HepG2 (cell line): ENCODE data around the gene FLYWCH1. TPM values are rescaled to one million over a fixed set of nuclear protein-coding genes. Genes with fewer than 3 reads are reported as not detected.

Experiments
- BCL6 ChIP-seq: IDR thresholded peaks from 2 replicates; pipeline ENCODE4 v1.6.1; 2016; ENCODE audit warnings: missing genetic modification reagents, missing compliant biosample characterization
- BRCA1 ChIP-seq: sonication (generic); formaldehyde crosslinking; IDR thresholded peaks from 2 replicates; pipeline ENCODE4 v1.4.0; 2020; ENCODE audit warnings: missing genetic modification reagents
- DR1 ChIP-seq: sonication (generic); formaldehyde crosslinking; IDR thresholded peaks from 2 replicates; pipeline ENCODE4 v1.8.0; 2021; ENCODE audit warnings: mild to moderate bottlenecking, missing genetic modification reagents, inconsistent platforms
- HIVEP1 ChIP-seq: sonication (generic); formaldehyde crosslinking; IDR thresholded peaks from 2 replicates; pipeline ENCODE4 v1.4.0; 2020; ENCODE audit warnings: mild to moderate bottlenecking, missing genetic modification reagents
- HOXD1 ChIP-seq: sonication (generic); formaldehyde crosslinking; IDR thresholded peaks from 2 replicates; pipeline ENCODE4 v1.5.0; 2020; ENCODE audit warnings: missing genetic modification reagents
- KDM2A ChIP-seq: sonication (generic); formaldehyde crosslinking; IDR thresholded peaks from 2 replicates; pipeline ENCODE4 v1.4.0; 2020; ENCODE audit warnings: low read depth, missing genetic modification reagents, borderline replicate concordance
- POLR2AphosphoS2 ChIP-seq: IDR thresholded peaks from 2 replicates; pipeline ENCODE4 v1.6.1; 2011; ENCODE audit warnings: low read depth, low read length, improper control_type of control experiment
- RBAK ChIP-seq: sonication (generic); formaldehyde crosslinking; IDR thresholded peaks from 2 replicates; pipeline ENCODE4 v1.5.1; 2020; ENCODE audit warnings: mild to moderate bottlenecking, missing genetic modification reagents
- RFX3 ChIP-seq: IDR thresholded peaks from 2 replicates; pipeline ENCODE4 v1.6.1; 2016; ENCODE audit warnings: missing biosample characterization, missing genetic modification reagents
- RXRB ChIP-seq: IDR thresholded peaks from 2 replicates; pipeline ENCODE4 v1.6.1; 2016; ENCODE audit warnings: borderline replicate concordance, missing genetic modification reagents, missing compliant biosample characterization
- SALL1 ChIP-seq: sonication (generic); formaldehyde crosslinking; IDR thresholded peaks from 2 replicates; pipeline ENCODE4 v1.8.0; 2022; ENCODE audit warnings: mild to moderate bottlenecking, missing genetic modification reagents
- SUZ12 ChIP-seq: fragments of 150-350 bp; IDR thresholded peaks from 2 replicates; pipeline ENCODE4 v1.6.1; 2014; ENCODE audit warnings: low read depth, low read length
- TAF1 ChIP-seq: sonication (generic); formaldehyde crosslinking; IDR thresholded peaks from 2 replicates; pipeline ENCODE4 v1.4.0; 2020; ENCODE audit warnings: missing genetic modification reagents
- ZNF12 ChIP-seq: sonication (generic); formaldehyde crosslinking; IDR thresholded peaks from 2 replicates; pipeline ENCODE4 v1.5.0; 2020; ENCODE audit warnings: missing genetic modification reagents
- ZNF333 ChIP-seq: sonication (generic); formaldehyde crosslinking; IDR thresholded peaks from 2 replicates; pipeline ENCODE4 v1.4.0; 2020; ENCODE audit warnings: mild to moderate bottlenecking, missing genetic modification reagents, borderline replicate concordance
- ZNF703 ChIP-seq: sonication (generic); formaldehyde crosslinking; IDR thresholded peaks from 2 replicates; pipeline ENCODE4 v1.5.1; 2020; ENCODE audit warnings: missing genetic modification reagents, mild to moderate bottlenecking, moderate library complexity, borderline replicate concordance
- ZNF788 ChIP-seq: sonication (generic); formaldehyde crosslinking; IDR thresholded peaks from 2 replicates; pipeline ENCODE4 v1.5.0; 2020; ENCODE audit warnings: mild to moderate bottlenecking, missing genetic modification reagents, borderline replicate concordance
- ZNF839 ChIP-seq: sonication (generic); formaldehyde crosslinking; IDR thresholded peaks from 2 replicates; pipeline ENCODE4 v1.4.0; 2020; ENCODE audit warnings: missing genetic modification reagents, mild to moderate bottlenecking, borderline replicate concordance
- ZSCAN12 ChIP-seq: sonication (generic); formaldehyde crosslinking; IDR thresholded peaks from 2 replicates; pipeline ENCODE4 v1.9.0; 2021; ENCODE audit warnings: mild to moderate bottlenecking, missing genetic modification reagents
- polyA plus RNA-seq, 8 experiments: library from polyadenylated mRNA; depleted of rRNA in 3 of 8; stranded (reverse) in 7 of 8; unstranded in 1 of 8; fragments of >200 nt; fragmentation: Illumina TruSeq in 4 of 8; extraction: Trizol in 4 of 8; gene quantifications; 2 replicates each; pipeline versions ENCODE4 v1.2.1 to v1.2.3, GENCODE V29; 2011 to 2016; ENCODE audit warnings: low read depth in 4 of 8, missing spikeins in 1 of 8, mixed read lengths in 1 of 8; ENCODE audit not compliant: insufficient read depth in 1 of 8
- total RNA-seq, 5 experiments: library from RNA; depleted of rRNA; stranded (reverse); fragments of >200 nt; fragmentation: Illumina TruSeq; extraction: Trizol; gene quantifications; 2 replicates each; pipeline ENCODE4 v1.2.3, GENCODE V29; 2016; ENCODE audit warnings: low read depth in 1 of 5
- TF ChIP-seq, protein P1 (sequence below): IDR thresholded peaks from 2 replicates; pipeline ENCODE4 v1.6.1; 2016
- TF ChIP-seq, protein P2 (sequence below): sonication (generic); formaldehyde crosslinking; IDR thresholded peaks from 2 replicates; pipeline ENCODE4 v1.5.0; 2020; ENCODE audit warnings: missing genetic modification reagents
- TF ChIP-seq, protein P3 (sequence below): sonication (generic); formaldehyde crosslinking; IDR thresholded peaks from 2 replicates; pipeline ENCODE4 v1.4.0; 2020; ENCODE audit warnings: missing genetic modification reagents, borderline replicate concordance
- TF ChIP-seq, protein P4 (sequence below): sonication (generic); formaldehyde crosslinking; IDR thresholded peaks from 2 replicates; pipeline ENCODE4 v1.5.0; 2020; ENCODE audit warnings: mild to moderate bottlenecking, low read depth, missing genetic modification reagents, borderline replicate concordance
- TF ChIP-seq, protein P5 (sequence below): sonication (generic); formaldehyde crosslinking; IDR thresholded peaks from 2 replicates; pipeline ENCODE4 v1.4.0; 2020; ENCODE audit warnings: mild to moderate bottlenecking, missing genetic modification reagents
- TF ChIP-seq, protein P6 (sequence below): sonication (generic); formaldehyde crosslinking; conservative IDR thresholded peaks from 2 replicates; pipeline ENCODE4 v1.8.1; 2023; ENCODE audit warnings: missing genetic modification reagents

Gene FLYWCH1
- total and polyA plus RNA-seq, 2 of the 13 experiments (the other 11 are each of a cell fraction or from before 2014, with no cell fraction given) = 7.3 to 12.4 TPM

DNA sequence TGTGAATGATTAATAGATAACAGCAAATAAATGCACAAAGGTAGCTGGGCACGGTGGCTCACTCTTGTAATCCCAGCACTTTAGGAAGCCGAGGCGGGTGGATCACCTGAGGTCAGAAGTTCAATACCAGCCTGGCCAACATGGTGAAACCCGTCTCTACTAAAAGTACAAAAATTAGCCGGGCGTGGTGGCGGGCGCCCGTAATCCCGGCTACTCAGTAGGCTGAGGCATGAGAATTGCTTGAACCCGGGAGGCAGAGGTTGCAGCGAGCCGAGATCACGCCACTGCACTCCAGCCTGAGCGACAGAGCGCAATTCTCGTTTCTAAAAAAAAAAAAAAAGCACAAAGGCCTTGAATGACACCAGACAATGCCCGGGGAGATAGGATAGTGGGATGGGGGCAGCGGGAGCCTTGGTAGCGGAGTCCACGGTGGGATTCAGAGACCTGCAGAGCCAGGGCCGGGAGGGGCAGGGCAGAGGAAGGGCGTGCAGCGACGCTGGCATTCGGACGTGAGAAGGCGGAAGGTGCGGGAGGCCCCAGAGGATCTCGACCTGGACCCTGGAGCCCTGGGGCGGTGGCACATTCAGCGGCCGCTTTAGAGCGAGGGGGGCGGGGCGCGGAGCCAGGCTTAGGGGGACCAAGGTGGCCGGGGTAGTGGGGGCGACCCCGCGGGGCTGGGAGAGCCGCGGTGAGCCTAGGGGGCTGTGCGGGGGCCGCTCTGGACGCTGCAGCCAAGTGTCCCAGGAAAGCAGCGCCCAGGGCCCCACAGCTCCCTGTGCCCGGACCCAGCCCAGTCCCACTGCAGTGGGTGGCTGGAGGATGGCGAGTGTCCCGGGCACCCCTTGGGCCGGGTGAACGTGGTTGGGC lies 29.7 kb upstream of the FLYWCH1 start (continued):
- TF ChIP-seq KDM2A (CRISPR knock-in tag) = no peak
- TF ChIP-seq, protein P1, sequence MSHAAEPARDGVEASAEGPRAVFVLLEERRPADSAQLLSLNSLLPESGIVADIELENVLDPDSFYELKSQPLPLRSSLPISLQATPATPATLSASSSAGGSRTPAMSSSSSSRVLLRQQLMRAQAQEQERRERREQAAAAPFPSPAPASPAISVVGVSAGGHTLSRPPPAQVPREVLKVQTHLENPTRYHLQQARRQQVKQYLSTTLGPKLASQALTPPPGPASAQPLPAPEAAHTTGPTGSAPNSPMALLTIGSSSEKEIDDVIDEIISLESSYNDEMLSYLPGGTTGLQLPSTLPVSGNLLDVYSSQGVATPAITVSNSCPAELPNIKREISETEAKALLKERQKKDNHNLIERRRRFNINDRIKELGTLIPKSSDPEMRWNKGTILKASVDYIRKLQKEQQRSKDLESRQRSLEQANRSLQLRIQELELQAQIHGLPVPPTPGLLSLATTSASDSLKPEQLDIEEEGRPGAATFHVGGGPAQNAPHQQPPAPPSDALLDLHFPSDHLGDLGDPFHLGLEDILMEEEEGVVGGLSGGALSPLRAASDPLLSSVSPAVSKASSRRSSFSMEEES = no peak
- TF ChIP-seq, protein P2, sequence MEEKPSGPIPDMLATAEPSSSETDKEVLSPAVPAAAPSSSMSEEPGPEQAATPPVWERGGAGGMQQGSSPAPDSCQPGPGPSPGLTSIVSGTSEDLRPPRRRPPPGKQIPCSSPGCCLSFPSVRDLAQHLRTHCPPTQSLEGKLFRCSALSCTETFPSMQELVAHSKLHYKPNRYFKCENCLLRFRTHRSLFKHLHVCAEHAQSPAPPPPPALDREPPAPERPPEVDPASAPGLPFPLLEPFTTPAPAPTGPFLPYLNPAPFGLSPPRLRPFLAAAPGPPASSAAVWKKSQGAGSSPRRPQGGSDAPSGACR (CRISPR knock-in tag) = peak; percentile 61; the same call in 1 of the 2 replicates
- TF ChIP-seq, protein P3, sequence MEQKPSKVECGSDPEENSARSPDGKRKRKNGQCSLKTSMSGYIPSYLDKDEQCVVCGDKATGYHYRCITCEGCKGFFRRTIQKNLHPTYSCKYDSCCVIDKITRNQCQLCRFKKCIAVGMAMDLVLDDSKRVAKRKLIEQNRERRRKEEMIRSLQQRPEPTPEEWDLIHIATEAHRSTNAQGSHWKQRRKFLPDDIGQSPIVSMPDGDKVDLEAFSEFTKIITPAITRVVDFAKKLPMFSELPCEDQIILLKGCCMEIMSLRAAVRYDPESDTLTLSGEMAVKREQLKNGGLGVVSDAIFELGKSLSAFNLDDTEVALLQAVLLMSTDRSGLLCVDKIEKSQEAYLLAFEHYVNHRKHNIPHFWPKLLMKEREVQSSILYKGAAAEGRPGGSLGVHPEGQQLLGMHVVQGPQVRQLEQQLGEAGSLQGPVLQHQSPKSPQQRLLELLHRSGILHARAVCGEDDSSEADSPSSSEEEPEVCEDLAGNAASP (CRISPR knock-in tag) = no peak
- TF ChIP-seq ZNF788 (CRISPR knock-in tag) = no peak
- no peak for TF ChIP-seq ZNF333 (CRISPR knock-in tag)
- no peak for TF ChIP-seq ZSCAN12
- TF ChIP-seq HOXD1 = no peak
- no peak for TF ChIP-seq RBAK (CRISPR knock-in tag)
- TF ChIP-seq BCL6 (CRISPR knock-in tag) = no peak
- TF ChIP-seq, protein P4, sequence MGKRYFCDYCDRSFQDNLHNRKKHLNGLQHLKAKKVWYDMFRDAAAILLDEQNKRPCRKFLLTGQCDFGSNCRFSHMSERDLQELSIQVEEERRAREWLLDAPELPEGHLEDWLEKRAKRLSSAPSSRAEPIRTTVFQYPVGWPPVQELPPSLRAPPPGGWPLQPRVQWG = no peak
- no peak for TF ChIP-seq RXRB (CRISPR knock-in tag)
- no peak for TF ChIP-seq BRCA1 (CRISPR knock-in tag)
- TF ChIP-seq, protein P5, sequence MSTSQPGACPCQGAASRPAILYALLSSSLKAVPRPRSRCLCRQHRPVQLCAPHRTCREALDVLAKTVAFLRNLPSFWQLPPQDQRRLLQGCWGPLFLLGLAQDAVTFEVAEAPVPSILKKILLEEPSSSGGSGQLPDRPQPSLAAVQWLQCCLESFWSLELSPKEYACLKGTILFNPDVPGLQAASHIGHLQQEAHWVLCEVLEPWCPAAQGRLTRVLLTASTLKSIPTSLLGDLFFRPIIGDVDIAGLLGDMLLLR (CRISPR knock-in tag) = no peak
- no peak for TF ChIP-seq POLR2AphosphoS2
- TF ChIP-seq ZNF12 (CRISPR knock-in tag) = no peak
- no peak for TF ChIP-seq SUZ12
- no peak for TF ChIP-seq ZNF839 (CRISPR knock-in tag)
- no peak for TF ChIP-seq HIVEP1 (CRISPR knock-in tag)
- TF ChIP-seq, protein P6, sequence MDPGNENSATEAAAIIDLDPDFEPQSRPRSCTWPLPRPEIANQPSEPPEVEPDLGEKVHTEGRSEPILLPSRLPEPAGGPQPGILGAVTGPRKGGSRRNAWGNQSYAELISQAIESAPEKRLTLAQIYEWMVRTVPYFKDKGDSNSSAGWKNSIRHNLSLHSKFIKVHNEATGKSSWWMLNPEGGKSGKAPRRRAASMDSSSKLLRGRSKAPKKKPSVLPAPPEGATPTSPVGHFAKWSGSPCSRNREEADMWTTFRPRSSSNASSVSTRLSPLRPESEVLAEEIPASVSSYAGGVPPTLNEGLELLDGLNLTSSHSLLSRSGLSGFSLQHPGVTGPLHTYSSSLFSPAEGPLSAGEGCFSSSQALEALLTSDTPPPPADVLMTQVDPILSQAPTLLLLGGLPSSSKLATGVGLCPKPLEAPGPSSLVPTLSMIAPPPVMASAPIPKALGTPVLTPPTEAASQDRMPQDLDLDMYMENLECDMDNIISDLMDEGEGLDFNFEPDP (CRISPR knock-in tag) = no peak
- no peak; the same call in 1 of the 2 replicates for TF ChIP-seq RFX3 (CRISPR knock-in tag)
- TF ChIP-seq DR1 (CRISPR knock-in tag) = no peak
- no peak for TF ChIP-seq ZNF703 (CRISPR knock-in tag)
- TF ChIP-seq TAF1 (CRISPR knock-in tag) = no peak
- peak; percentile 10; the same call in 1 of the 2 replicates for TF ChIP-seq SALL1 (CRISPR knock-in tag)
